ENCODE data around the gene CWF19L2.
"Not testable (repeated sequence)": the region's sequence is repeated elsewhere in the genome, so short reads cannot be mapped to it uniquely, and the experiment has no call there.

CWF19L2 gene

GRCh38 chr11:107439586-107440167, 17.9 kb downstream of the CWF19L2 start:
- in situ Hi-C loops (cut with HindIII; ENCODE audit: low sequenced_read_pairs): no loop called here

DNA sequence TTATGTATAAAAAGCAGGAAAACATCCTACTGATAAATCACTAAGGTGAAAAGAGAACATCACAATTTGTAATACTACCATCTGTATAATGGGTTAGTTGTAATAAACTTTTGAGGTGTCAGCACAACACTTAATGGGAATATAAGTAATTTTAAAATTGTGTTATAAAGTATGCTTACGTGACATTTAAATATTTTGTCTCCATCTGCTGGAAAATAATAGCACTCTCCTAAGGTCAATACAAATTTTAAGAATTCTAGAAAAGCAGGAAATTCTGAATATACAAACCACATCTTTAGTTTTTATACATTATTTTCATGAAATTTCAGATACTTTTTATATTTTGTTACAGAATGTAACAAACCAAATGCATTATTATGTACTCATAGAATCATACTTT, 19.5 kb downstream of the CWF19L2 start:
- in situ Hi-C loops (cut with HindIII; ENCODE audit: low sequenced_read_pairs): no loop called here

DNA sequence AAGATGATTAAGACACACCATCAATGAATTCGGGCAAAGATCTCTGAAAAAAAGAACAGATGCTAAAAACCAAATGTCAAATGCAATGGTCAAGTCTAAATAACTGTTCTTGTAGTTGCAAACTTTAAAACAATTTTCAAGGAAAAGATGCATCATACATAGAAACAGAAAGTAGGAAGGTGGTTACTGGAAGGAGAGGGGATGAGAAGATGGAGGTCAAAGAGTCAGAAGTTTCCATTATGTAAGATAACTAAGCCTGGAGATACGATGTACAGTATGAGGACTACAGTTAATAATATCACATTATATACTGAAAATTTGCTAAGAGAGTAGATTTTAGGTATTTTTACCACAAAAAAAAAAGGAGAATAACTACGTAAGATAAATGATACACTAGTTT, 27.1 kb downstream of the CWF19L2 start:
- in situ Hi-C loops (cut with HindIII; ENCODE audit: low sequenced_read_pairs): no loop called here

DNA sequence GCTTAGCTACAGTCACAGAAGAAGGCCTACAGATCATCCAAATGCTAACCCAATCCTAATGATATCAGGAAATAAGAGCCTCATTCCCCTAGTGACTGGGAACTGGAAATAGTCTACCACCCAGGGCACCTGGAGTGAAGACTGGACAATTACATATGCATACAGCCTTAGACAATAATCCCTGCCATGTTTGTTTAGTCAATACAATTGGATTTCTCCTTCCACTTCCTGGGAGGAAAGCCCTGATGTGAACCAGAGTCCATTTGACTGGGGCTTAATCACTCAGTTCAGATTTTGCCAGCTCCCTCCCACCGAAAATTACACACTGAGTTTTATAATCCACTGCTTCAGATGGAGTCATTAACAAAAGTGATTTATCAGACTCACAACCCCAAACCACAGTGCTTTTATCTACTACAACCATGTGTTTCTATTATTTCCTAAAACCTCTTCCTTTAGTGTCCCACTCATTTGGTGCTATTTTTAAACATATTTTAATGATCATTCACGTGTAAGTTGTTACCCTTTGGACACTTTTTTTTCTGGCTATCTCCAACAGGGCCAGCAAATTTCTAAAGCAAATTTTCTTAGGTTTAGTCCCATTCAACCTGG, 29.9 kb downstream of the CWF19L2 start:
- in situ Hi-C loops (cut with HindIII; ENCODE audit: low sequenced_read_pairs): no loop called here

DNA sequence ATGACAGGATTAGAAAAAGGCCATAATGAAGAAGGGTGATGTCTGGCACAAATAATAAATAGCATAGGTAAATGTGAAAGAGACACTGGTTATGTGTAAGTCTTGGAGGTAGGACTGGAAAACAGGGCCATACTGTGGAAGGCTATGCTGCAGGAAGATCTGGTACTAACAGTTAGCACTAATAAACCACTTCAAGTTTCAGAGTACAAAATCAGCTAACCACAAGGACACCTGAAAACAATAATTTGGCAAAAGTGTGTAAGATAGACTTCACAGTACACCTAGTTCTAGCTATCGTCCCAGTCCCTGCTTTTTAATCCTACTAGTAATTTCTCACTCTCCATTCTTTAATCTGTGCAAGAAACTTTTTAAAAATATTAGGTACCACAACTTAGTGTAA, 44.3 kb downstream of the CWF19L2 start:
- in situ Hi-C loops (cut with HindIII; ENCODE audit: low sequenced_read_pairs): no loop called here

DNA sequence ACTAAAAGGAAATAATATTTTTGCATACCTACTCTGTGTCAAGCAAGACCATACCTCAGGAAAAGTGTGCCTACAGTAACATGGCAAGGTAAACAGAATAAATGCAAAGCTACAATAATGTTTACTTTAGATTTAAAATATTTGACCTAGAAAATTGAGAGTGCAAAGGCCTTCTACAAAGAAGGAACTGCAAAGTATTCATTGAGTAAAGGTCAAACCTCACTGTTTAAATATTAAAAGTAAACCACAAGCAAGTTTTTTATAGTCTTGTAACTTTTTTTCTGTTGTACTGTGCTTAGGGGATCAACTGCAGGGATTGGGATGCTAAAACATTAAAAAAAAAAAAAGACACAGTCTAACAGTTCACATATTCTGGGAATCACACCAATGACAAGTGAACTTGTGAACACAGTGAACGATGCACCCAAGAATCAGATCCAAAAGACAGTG, 48.8 kb downstream of the CWF19L2 start:
- in situ Hi-C loops (cut with HindIII; ENCODE audit: low sequenced_read_pairs): no loop called here

DNA sequence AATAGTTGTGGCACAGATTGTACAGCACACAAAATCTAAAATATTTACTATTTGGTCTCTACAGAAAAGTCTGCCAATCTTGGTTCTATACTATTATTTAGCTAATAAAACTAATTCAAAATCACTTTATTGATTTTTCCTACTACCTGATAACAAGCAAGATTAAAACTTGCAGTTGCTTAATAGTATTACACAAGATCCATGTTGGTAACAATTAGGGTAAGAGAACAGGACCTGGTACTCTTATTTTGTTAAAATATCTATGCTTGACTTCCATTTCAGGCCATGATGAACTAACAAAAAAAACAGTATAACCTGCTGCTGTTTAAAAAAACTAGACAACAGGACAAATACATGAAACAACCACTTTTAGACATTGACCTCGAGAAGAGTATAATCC, 52.4 kb downstream of the CWF19L2 start:
- in situ Hi-C loops (cut with HindIII; ENCODE audit: low sequenced_read_pairs): no loop called here

DNA sequence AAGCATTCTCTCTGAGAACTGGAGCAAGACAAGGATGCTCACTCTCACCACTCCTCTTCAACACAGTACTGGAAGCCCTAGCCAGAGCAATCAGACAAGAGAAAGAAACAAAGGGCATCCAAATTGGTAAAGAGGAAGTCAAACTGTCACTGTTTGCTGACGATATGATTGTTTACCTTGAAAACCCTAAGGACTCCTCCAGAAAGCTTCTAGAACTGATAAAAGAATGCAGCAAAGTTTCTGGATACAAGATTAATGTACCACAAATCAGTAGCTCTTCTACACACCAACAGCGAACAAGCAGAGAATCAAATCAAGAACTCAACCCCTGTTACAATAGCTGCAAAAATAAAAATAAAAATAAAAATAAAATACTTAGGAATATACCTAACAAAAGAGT, 56.5 kb downstream of the CWF19L2 start:
- in situ Hi-C loops (cut with HindIII; ENCODE audit: low sequenced_read_pairs): not testable (repeated sequence)

DNA sequence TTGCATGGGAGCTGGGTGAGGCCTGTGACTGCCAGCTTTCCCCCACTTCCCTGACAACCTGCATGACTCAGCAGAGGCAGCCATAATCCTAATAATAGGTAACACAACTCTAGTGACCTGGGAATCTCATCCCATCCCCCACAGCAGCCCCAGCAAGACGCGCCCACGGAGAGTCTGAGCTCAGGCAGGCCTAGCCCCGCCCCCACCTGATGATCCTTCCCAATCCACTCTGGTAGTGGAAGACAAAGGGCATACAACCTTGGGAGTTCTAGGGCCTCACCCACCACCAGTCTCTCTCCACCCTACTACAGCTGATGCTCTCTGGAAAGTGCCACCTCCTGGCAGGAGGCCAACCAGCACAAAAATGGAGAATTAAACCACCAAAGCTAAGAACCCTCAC, 60.3 kb downstream of the CWF19L2 start:
- in situ Hi-C loops (cut with HindIII; ENCODE audit: low sequenced_read_pairs): no loop called here

GRCh38 chr11:107392611-107393010, 65.0 kb downstream of the CWF19L2 start:
- in situ Hi-C loops (cut with HindIII; ENCODE audit: low sequenced_read_pairs): no loop called here

- in situ Hi-C loops (cut with HindIII; ENCODE audit: low sequenced_read_pairs): not testable (repeated sequence)
These were observed 66.9 kb downstream of the CWF19L2 start for GRCh38 chr11:107390701-107391100.

- in situ Hi-C loops (cut with HindIII; ENCODE audit: low sequenced_read_pairs): no loop called here
These were observed 70.0 kb downstream of the CWF19L2 start for GRCh38 chr11:107387666-107388065.

DNA sequence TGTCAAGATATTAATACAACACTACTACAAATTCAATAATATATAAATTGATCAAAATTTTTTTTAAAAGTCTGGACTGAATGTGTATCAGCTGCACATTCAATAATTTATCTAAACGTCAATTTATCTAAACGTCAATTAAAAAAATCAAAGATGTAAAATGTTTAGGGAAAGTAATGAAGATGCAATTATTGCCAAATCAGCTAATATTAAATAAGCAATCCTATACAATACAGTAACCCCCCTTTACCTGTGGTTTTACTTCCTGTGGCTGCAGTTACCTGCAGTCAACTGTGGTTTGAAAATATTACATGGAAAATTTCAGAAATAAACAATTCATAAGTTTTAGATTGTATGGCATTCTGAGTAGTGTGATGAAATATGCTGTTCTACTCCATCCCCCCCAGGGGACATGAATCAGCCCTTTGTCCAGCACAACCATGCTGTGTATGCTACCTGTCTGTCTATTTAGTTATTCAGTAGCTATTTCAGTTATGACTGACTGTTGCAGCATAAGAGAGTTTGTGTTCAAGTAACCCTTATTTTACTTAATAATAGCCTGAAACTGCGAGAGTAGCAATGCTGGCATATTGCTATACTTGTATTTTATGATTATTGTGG, 72.2 kb downstream of the CWF19L2 start:
- in situ Hi-C loops (cut with HindIII; ENCODE audit: low sequenced_read_pairs): no loop called here

DNA sequence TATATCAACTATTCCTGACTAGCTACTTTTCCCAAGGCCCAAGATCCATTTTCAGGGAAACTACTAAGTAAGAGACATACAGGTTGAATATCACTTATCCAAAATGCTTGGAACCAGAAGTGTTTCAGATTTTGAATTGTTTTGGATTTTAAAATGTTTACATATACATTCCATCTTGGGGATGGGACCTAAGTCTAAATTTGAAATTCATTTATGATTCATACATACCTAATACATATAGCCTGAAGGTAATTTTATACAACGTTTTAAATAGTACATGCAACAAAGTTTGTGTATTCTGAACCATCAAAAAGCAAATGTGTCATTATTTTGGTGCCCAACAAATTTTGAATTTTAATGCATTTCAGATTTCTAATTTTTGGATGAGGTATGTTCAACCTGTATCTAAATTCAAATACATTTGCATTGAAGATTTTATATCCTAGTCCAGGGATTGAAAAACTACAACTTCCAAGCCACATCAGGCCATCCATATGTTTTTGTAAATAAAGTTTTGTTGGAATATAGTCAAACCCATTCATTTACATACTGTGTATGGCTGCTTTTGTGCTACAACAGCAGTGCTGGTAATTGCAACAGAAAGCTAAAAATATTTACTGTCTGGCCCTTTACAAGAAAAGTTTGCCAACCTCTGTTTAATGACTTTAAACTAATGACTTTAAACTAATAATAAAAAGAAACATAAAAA, 73.3 kb downstream of the CWF19L2 start:
- in situ Hi-C loops (cut with HindIII; ENCODE audit: low sequenced_read_pairs): no loop called here

- in situ Hi-C loops (cut with HindIII; ENCODE audit: low sequenced_read_pairs): no loop called here
These were observed 85.2 kb downstream of the CWF19L2 start for GRCh38 chr11:107372439-107372838.

- in situ Hi-C loops (cut with HindIII; ENCODE audit: low sequenced_read_pairs): no loop called here
These were observed 87.2 kb downstream of the CWF19L2 start for GRCh38 chr11:107370390-107370789.

DNA sequence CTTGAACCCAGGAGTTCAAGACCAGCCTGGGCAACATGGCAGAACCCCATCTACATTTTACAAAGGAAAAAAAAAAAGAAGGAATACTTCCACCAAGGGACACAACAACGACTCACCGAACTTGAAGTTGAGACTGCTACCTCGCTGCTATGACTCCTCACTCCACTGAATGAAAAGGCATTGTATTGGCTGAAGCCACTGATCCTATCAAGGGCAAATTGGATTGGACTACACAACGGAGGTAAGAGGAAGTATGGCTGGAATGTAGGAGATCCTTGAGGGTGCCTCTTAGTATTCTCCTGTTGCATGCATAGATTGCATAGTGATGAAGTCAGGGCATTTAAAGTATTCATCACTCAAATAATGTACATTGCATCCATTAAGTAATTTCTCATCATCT, 97.9 kb downstream of the CWF19L2 start:
- in situ Hi-C loops (cut with HindIII; ENCODE audit: low sequenced_read_pairs): no loop called here

DNA sequence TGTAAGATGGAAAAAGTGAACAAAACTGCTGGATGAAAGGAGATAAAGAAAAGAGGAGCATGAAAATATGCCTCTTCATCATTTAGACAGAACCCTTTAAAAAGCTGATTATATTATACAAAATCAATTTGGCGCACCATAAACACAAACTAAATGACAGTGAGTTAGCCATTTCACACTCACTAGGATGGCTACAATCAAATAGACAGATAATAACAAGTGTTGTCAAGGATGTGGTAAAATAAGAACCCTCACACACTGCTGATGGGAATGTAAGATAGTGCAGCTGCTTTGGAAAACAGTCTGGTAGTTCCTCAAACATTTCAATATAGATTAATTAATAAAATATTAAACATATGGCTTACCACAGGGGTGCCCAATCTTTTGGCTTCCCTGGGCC, 99.7 kb downstream of the CWF19L2 start:
- in situ Hi-C loops (cut with HindIII; ENCODE audit: low sequenced_read_pairs): no loop called here

DNA sequence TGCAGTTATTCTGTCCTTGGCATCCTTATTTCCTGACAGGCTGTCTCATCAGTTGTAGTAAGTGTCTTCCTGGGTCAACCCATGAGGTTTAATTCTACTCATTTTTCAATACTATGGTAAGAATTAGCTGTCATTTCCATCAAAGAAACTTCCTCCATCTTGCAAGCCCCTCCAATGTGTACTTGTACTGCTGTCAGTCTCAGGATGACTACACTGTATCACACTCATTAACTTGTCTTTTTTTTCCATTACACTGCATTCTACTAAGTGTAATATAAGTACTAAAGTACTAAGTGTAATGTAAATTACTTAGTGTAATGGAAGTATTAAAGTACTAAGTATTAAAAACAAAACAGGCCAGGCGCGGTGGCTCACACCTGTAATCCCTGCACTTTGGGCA, 102.8 kb downstream of the CWF19L2 start:
- in situ Hi-C loops (cut with HindIII; ENCODE audit: low sequenced_read_pairs): no loop called here

DNA sequence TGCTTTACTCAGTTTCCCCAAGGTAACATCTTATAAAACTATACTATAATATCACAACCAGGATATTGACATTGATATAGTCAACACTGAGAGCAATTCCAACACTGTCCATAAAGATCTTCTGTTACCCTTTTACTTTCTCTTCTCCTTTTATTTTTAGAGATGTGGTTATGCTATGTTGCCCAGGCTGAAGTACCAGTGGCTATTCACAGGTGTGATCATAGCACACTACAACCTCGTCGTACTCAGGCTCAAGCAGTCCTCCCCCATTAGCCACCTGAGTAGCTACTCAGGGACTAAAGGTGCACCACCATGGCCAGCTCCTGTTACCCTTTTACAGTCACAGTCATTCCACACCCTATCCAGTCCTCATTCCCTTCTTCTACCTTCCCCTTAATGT, 119.7 kb downstream of the CWF19L2 start:
- in situ Hi-C loops (cut with HindIII; ENCODE audit: low sequenced_read_pairs): no loop called here

GRCh38 chr11:107331728-107332127, 125.9 kb downstream of the CWF19L2 start:
- in situ Hi-C loops (cut with HindIII; ENCODE audit: low sequenced_read_pairs): no loop called here

DNA sequence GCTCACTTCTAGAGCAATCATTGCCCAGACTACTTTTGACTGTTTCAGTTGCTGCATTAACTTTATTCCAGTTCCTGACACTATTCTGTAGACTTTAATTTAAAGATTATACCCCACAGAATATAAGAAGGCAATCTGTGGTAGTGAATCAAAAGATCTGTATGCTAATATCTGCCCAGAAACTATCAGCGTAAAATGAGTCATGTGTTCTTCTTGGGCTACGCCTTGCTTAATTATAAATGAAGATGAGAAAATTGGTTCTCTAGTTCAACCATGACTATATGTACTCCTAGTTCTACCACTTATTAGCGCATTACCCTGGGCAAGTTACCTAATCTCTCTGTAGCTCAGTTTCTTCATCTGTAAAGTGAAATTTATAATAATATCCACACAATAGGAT, 128.5 kb downstream of the CWF19L2 start:
- in situ Hi-C loops (cut with HindIII; ENCODE audit: low sequenced_read_pairs): no loop called here

All from endothelial cell of hepatic sinusoid (primary cell).